ENCODE data around the gene GCFC2.
"Not testable (repeated sequence)": the region's sequence is repeated elsewhere in the genome, so short reads cannot be mapped to it uniquely, and the experiment has no call there.

GCFC2 gene

GRCh38 chr2:75710577-75711253 is at the start of gene GCFC2:
Gene GCFC2, minus strand, starts transcription at chr2:75710915. Its CDS starts 60 bp downstream, at chr2:75710855.
- peak; percentile 86 for DNase-seq

- no peak for DNase-seq
Observed at GRCh38 chr2:75752828-75753227, 42.1 kb upstream of the GCFC2 start.

GRCh38 chr2:75751824-75752468 is 41.2 kb upstream of the GCFC2 start:
- no peak for DNase-seq

GRCh38 chr2:75751360-75751759 is 40.6 kb upstream of the GCFC2 start:
- no peak for DNase-seq

- no peak for DNase-seq
Observed at GRCh38 chr2:75737961-75738360, 27.2 kb upstream of the GCFC2 start.

- no peak for DNase-seq
Observed at GRCh38 chr2:75736276-75736675, 25.6 kb upstream of the GCFC2 start.

GRCh38 chr2:75729861-75730260 is 19.1 kb upstream of the GCFC2 start:
- no peak for DNase-seq

- no peak for DNase-seq
Observed at GRCh38 chr2:75728614-75729419, 18.1 kb upstream of the GCFC2 start.

- no peak for DNase-seq
Observed at GRCh38 chr2:75722687-75723086, 12.0 kb upstream of the GCFC2 start.

- no peak for DNase-seq
Observed at GRCh38 chr2:75720525-75720924, 9.8 kb upstream of the GCFC2 start.

GRCh38 chr2:75719616-75720015 is 8.9 kb upstream of the GCFC2 start:
- no peak for DNase-seq

GRCh38 chr2:75716406-75716805 is 5.7 kb upstream of the GCFC2 start:
- DNase-seq, result no peak

GRCh38 chr2:75711590-75711989 is 875 bp upstream of the GCFC2 start:
- DNase-seq, result not testable (repeated sequence)

GRCh38 chr2:75710220-75710576 is 517 bp downstream of the GCFC2 start:
- DNase-seq, result no peak

- DNase-seq, result no peak
Observed at GRCh38 chr2:75709297-75709696, 1.4 kb downstream of the GCFC2 start.

GRCh38 chr2:75707901-75708300 is 2.8 kb downstream of the GCFC2 start:
- no peak for DNase-seq

- DNase-seq, result no peak
Observed at GRCh38 chr2:75705921-75706320, 4.8 kb downstream of the GCFC2 start.

- no peak for DNase-seq
Observed at GRCh38 chr2:75703589-75704287, 7.0 kb downstream of the GCFC2 start.

- DNase-seq, result no peak
Observed at GRCh38 chr2:75702593-75702992, 8.1 kb downstream of the GCFC2 start.

GRCh38 chr2:75698918-75699317 is 11.8 kb downstream of the GCFC2 start:
- DNase-seq, result no peak

GRCh38 chr2:75688196-75688595 is 22.5 kb downstream of the GCFC2 start:
- DNase-seq, result no peak

GRCh38 chr2:75683430-75683829 is 27.3 kb downstream of the GCFC2 start:
- not testable (repeated sequence) for DNase-seq

GRCh38 chr2:75680402-75680801 is 30.3 kb downstream of the GCFC2 start:
- DNase-seq, result no peak

Data from activated T-cell treated with anti-CD3 and anti-CD28 coated beads, Interleukin-2, amount 50 U/mL, for 1 hour (primary cell).